HG03139 (cell line): ENCODE data around the gene CNTNAP5.

Source experiments
- ATAC-seq: cut with Tn5 transposase; IDR thresholded peaks from one replicate; pipeline ENCODE4 v1.9.1; 2021; ENCODE audit not compliant: unreplicated experiment

CNTNAP5 gene

DNA sequence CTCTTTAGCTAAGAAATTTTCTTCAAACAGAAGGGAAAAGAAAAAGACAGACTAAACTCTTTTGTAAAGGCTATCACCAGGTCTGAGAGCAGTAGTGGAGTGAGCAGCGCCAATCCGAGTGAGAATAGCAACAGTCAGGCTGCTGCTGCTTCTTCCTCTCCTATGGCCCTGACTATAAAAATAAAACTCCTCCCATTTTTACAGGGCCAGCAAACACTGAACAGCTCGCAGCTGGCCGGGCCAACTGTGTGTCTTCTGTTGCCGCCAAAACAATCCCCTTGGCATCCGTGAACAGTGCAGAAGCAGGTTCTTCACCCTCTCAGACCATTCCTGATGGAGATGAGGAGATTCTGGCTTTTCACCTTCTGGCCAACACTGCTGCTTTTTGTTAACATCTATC, 124.5 kb downstream of the CNTNAP5 start:
- ATAC-seq = no peak

- ATAC-seq = no peak
These were observed 126.6 kb downstream of the CNTNAP5 start for GRCh38 chr2:124151691-124152090.

DNA sequence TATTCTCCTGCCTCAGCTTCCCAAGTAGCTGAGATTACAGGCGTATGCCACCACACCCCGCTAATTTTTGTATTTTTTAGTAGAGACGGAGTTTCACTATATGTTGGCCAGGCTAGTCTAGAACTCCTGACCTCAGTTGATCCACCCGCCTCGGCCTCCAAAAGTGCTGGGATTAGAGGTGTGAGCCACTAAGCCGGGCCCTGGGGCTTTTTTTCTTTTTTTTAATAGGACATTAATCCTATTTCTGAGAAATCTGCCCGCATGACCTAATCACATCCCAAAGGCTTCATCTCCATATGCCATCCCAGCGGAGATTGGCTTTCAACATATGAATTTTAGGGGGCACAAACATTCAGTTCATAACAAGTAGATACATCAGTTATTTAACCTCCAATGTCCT, 128.6 kb downstream of the CNTNAP5 start:
- no peak for ATAC-seq

DNA sequence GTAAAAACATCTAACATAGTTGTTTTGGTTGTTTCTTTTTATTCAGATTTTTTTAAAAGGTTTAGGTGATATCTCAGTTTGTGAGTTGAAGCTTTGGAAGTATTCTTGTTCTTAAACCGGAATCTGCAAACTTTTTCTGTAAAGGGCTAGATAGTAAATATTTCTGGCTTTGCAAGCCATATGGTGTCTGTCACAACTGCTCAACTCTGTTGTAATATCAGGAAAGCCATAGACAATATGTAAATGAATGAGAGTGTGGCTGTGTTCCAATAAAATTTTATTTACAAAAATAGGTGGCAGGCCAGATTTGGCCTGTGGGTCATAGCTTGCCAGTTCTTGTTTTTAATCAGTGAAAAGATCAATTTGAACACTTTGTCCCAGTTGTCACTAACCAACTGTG, 134.1 kb downstream of the CNTNAP5 start:
- no peak for ATAC-seq

DNA sequence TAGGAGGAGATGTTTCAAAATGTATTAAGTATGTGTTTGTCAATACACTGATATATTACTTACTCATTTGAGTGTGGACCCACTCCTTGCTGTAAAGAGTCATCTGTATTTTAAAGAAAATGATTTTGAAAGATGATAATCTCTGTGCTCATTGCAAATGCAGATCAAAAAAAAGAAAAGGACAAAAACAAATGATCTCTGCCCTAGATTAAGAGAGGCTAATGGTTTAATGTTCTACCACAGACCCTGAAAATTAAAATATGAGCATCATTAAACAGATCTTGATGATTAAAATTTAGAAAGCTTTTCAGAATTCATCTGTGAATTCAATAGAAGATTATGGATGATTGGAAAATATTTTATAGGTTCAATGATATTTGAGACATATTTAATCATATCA, 136.5 kb downstream of the CNTNAP5 start:
- ATAC-seq = no peak

DNA sequence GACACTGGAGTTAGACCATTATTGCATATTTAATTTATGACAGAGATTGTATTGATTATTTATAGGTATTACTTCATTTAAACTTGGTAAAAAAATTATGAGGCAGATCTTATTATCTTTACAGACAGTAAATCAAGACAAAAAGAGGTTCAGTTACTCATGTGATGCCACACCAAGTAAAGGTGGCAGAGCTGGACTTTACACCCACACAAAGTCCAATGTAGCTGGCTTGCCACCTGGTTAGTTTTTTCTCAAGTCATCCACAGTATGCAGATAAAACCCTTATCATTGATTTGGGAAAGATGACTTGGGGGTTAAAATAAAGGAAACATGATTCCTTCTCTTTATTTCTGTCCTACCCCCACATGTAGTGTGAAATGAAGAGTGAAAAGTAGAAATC, 137.2 kb downstream of the CNTNAP5 start:
- ATAC-seq = no peak

DNA sequence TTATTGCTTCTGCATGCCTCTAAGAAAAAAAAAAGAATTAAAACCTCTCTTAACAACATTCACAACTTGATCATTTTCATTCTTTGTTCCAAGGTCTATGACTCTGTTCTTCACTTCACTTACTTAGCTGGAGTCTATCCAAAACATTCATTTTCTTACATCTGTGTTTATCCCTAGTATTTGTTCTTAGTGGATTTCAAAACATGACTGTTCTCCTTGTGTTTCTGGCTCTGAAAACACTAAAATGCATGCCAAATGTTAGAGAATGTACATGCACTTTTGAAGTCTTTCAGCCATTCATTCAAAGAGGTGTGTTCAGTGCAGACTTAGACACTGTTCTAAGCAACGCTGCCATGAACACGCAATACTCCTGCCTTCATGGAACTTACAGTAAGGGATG, 138.8 kb downstream of the CNTNAP5 start:
- no peak for ATAC-seq

- ATAC-seq = no peak
These were observed 140.6 kb downstream of the CNTNAP5 start for GRCh38 chr2:124165698-124166097.

- ATAC-seq = no peak
These were observed 146.5 kb downstream of the CNTNAP5 start for GRCh38 chr2:124171472-124172063.

GRCh38 chr2:124178719-124179118, 153.6 kb downstream of the CNTNAP5 start:
- ATAC-seq = no peak

GRCh38 chr2:124180635-124181034, 155.5 kb downstream of the CNTNAP5 start:
- no peak for ATAC-seq

DNA sequence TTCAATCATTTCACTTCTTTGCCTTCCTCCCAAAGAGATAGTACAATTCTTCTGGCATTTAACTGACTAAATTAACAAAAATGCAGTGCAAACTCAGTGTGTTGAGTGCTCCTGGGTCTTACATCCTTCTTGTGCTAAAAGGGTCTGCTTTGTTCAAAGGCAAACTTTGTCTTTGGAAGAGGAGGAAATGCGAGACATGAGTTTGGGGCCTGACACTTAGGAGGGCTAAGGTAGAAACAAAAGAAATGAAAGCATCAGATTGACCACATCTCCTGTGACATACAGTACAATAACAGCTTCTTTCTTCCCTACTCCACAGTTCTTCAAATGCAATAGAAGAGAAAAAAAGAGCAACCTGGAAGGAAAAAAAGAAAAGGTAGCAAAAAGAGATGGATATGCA, 161.7 kb downstream of the CNTNAP5 start:
- no peak for ATAC-seq

DNA sequence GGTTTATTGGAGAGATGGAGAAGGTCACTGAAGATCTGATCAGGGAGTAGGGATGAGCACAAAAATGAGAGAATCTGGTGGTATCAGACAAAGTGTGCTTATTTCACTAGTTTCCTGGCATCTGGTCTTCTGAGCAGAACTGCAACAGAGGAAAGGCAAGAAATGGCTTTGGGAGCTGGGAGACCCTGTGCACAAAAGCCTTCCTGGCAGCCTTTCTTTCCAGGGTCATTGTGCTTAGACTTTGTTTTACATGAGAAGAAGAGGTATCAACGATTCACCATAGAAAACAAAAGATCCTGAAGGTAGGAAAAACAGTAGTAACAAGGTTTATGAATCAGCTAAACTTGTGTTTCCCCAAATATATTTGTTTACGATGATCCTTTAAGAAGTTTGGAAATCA, 162.9 kb downstream of the CNTNAP5 start:
- ATAC-seq = no peak

- no peak for ATAC-seq
These were observed 168.6 kb downstream of the CNTNAP5 start for GRCh38 chr2:124193706-124194105.

- no peak for ATAC-seq
These were observed 176.6 kb downstream of the CNTNAP5 start for GRCh38 chr2:124201713-124202112.

DNA sequence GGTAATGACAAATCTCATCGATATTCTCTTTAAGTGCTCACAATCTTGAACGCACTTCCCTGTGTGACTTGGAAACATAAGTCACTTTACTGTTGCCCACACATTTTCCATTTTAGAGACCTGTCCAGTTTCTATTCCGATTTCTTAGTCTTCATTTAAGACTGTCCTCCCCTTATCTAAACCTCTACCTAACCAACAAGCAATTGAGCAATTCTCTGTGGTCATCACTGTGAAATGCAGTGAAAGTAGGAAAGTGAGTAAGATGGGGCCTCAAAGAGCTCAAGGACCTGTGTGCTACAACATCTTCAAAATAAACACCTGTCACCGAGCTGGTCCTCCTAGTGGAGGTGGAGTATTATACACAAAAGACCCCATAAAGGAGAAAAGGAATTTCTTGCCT, 184.4 kb downstream of the CNTNAP5 start:
- no peak for ATAC-seq

DNA sequence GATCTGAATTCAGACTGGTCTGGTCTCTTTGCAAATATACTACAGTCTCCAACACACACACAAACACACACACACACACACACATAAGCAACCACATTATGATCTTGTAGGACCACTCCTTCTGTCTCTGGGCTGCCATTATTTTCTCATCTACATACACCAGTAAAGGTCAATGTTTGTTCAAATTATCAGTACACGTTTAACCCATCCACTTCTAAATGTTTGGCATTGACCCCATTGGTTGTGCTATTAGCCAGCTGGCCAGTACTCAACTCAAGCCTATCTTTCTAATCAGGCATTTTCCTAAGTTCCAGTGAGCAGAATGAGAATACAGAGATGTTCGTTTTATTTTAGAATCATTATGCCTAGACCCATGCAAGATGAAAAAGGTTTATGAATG, 186.4 kb downstream of the CNTNAP5 start:
- no peak for ATAC-seq

DNA sequence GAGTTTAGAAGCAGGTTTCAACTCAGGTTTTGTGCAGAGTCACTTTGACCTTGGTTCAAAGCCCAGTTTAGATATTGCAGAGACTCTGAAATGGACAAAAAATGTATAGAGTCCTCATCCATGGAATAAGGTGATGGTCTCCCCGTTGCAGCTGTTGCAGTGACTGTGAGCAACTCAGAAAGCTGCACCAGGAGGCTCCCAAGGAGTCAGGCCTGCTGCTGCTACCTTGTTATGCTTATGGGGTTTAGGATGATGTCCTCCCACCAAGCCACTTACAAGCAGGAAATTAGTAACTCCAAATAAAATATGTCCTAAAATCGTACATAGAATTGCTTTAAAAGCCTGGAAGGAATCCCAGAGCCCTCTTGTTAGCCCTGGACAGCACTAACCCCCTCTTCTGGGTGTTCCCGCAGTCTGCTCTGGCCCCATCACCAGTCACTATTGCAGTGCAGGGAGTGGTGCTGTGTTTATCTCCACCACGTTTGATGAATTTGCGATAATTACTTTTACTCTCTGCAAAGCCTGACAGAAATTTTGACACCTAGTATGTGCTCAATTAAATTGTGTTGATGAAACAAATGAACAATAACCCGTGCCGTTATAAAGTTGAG, 189.0 kb downstream of the CNTNAP5 start:
- no peak for ATAC-seq

- no peak for ATAC-seq
These were observed 221.1 kb downstream of the CNTNAP5 start for GRCh38 chr2:124246170-124246569.

DNA sequence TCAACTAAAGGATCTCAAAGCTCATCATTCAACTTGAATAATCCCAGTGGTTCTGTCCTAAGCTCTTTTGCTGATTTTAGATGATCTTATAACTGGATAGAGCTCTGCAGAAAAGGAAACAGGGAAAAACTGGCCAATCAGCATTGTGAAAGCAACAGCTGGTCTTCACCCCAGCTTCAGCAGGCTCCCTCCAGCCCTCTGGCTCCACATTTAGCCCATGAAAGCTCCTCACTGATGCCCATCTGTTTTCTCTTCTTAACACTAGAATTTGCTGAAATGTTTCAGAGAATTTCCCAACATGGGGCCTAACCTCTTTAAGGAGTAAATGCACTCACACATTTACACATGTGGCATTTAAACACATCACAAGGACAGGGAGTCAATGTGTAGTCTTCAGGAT, 223.3 kb downstream of the CNTNAP5 start:
- ATAC-seq = no peak

- no peak for ATAC-seq
These were observed 225.3 kb downstream of the CNTNAP5 start for GRCh38 chr2:124250433-124250832.

DNA sequence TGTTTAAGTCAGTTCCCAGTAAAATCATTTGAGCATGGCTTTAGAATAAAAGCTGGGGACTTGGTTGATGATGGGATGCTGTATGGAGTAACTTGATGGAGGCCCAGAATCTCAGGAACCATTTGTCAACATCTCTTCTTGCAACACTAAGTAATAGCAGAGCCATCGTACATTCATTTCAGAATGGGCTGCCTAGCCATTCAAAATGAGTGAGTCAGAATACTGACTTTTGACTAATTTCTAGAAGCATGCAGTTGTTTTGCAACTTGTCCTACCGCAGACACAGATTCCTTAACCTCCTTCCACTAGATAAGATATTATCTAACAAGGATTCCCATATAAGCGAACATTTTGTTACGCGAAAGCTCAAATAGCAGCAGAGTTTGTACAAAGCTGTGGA, 229.5 kb downstream of the CNTNAP5 start:
- ATAC-seq = no peak

- no peak for ATAC-seq
These were observed 232.0 kb downstream of the CNTNAP5 start for GRCh38 chr2:124257120-124257519.
